Testis (tissue), 3 donors: ENCODE data around the gene OSBPL9. TPM values are rescaled to one million over a fixed set of nuclear protein-coding genes. Genes with fewer than 3 reads are reported as not detected.
"Not testable (repeated sequence)": the region's sequence is repeated elsewhere in the genome, so short reads cannot be mapped to it uniquely, and the experiment has no call there.

Experiments used
- DNase-seq: peaks from one replicate; pipeline ENCODE4 v3.0.0-alpha.2; 2019
- H3K27ac ChIP-seq, 2 donors: fragments of 200-600 bp; sonication (generic); one replicate each; pipeline ENCODE4 v1.5.1; 2019
- H3K27me3 ChIP-seq: fragments of 200-600 bp; sonication (generic); one replicate; pipeline ENCODE4 v1.5.1; 2019
- H3K36me3 ChIP-seq: fragments of 200-600 bp; sonication (generic); one replicate; pipeline ENCODE4 v1.5.1; 2017; ENCODE audit warnings: low read depth; ENCODE audit errors: missing control alignments
- H3K4me1 ChIP-seq: fragments of 200-600 bp; sonication (generic); one replicate; pipeline ENCODE4 v1.5.1; 2019
- H3K4me3 ChIP-seq, 2 donors: fragments of 200-600 bp; sonication (generic); one replicate each; pipeline ENCODE4 v1.5.1; 2017 to 2019
- H3K9me3 ChIP-seq: fragments of 200-600 bp; sonication (generic); one replicate; pipeline ENCODE4 v1.5.1; 2017
- CTCF ChIP-seq, 3 experiments: fragments of 450-650 bp in 2 of 3; fragments of 200-600 bp in 1 of 3; sonication (generic) in 1 of 3; IDR thresholded peaks; one replicate each; pipeline ENCODE4 v1.5.1; 2016 to 2019; ENCODE audit warnings: antibody characterized with exemption in 3 of 3, mild to moderate bottlenecking in 2 of 3, moderate library complexity in 1 of 3
- POLR2A ChIP-seq: fragments of 450-650 bp; IDR thresholded peaks from one replicate; pipeline ENCODE4 v1.6.1; 2017; ENCODE audit warnings: antibody characterized with exemption, mild to moderate bottlenecking, moderate library complexity
- WGBS, 2 donors: methylation state at CpG; one replicate each; pipeline ENCODE4 v1.1.5; 2018; 5-methylcytosine and 5-hydroxymethylcytosine counted together
- intact Hi-C: fragments of 100-400 bp; cut with DNase I; formaldehyde crosslinking; loops from one replicate; pipeline ENCODE4 v1.15.1; 2023; ENCODE audit warnings: low total_unique reads
- polyA plus RNA-seq: library from polyadenylated mRNA; stranded (reverse); fragments of 350-450 nt; fragmentation: Illumina TruSeq; extraction: RNeasy Lipid Tissue Mini Kit (QIAGEN cat#74804); gene quantifications from one replicate; pipeline ENCODE4 v1.2.3, GENCODE V29; 2014; ENCODE audit warnings: low read depth, low replicate concordance; ENCODE audit not compliant: insufficient read depth
- total RNA-seq, 2 donors: library from RNA; depleted of rRNA; stranded (reverse); fragments of >200 nt; gene quantifications; one replicate each; pipeline ENCODE4 v1.2.3, GENCODE V29; 2016

The OSBPL9 gene
- total and polyA plus RNA-seq, 3 donors from 2014 or later: 59.3 to 160 (median 117) TPM

DNA sequence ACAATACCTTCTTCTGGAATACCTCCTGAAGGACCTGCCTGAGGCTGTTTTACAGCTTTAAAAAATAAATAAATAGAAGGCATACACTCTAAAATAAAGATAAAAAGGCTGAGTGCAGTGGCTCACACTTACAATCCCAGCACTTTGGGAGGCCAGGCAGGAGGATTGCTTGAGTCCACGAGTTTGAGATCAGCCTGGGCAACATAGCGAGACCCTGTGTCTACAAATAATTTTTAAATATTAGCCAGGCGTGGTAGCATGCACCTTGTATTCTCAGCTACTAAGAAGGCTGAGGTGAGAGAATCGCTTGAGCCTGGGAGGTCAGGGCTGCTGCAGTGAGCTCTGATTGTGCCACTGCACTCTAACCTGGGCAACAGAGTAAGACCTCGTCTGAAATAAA, 75.0 kb downstream of the OSBPL9 start:
- no peak for TF ChIP-seq CTCF (IDR thresholded peaks at IDR 0.05)
- TF ChIP-seq POLR2A: no peak
- H3K4me3 ChIP-seq: no peak overlapping the region
- peaks cover 28% of the 10 kb centered on the region for H3K4me1 ChIP-seq
- intact Hi-C loops: no loop called here
- DNase-seq: no peak
- H3K27me3 ChIP-seq: no peaks in the 10 kb centered on the region
- H3K27ac ChIP-seq: no peak overlapping the region
- H3K9me3 ChIP-seq: no peaks in the 10 kb centered on the region
- no peaks in the 10 kb centered on the region for H3K36me3 ChIP-seq
- 76 to 85% methylated on average over 5 of the region's 5 CpGs for WGBS, 2 donors

DNA sequence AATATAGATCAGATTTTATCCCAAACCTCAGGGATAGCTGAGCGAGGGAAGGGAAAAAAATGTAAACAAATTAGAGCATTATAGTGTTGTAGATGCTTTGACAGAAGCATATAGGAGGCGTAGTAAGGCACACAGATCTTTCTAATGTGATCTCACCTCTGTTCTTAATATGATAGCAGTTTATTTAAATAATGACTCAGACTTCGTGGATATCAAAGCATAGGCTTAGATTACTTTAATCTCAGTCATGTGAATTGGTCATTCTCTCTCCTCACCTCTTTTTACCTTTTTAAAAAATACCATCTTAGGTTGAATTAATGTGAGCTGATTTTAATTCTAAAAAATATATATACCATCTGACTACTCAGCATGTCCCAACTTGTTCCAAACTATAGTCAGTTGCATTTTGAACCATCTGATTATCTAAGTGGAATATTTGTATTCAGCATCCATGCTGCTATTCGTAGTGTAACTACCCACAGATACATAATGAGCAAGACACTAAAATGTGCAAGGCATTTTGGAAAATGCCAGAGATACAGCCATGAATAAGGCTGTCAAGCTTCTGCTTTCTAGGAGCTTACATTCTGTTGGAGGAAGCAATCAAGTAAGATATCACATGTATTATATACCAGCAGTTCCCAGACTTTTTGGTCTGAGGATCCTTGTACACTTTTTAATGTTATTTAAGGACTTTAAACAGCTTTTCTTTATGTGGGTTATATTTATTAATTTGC, 76.7 kb downstream of the OSBPL9 start:
- DNase-seq: no peak
- H3K36me3 ChIP-seq: no peaks in the 10 kb centered on the region
- H3K27ac ChIP-seq: no peak overlapping the region
- peaks cover 28% of the 10 kb centered on the region for H3K4me1 ChIP-seq
- TF ChIP-seq POLR2A: no peak
- TF ChIP-seq CTCF (IDR thresholded peaks at IDR 0.05): no peak
- no peak overlapping the region for H3K4me3 ChIP-seq
- 67 to 71% methylated on average over 4 of the region's 4 CpGs for WGBS, 2 donors
- H3K9me3 ChIP-seq: no peaks in the 10 kb centered on the region
- intact Hi-C loops: no loop called here
- no peaks in the 10 kb centered on the region for H3K27me3 ChIP-seq

- TF ChIP-seq POLR2A: no peak
- TF ChIP-seq CTCF (IDR thresholded peaks at IDR 0.05): no peak
- H3K9me3 ChIP-seq: no peaks in the 10 kb centered on the region
- 95 to 98% methylated on average over 3 of the region's 3 CpGs for WGBS, 2 donors
- DNase-seq: no peak
- peaks cover 26% of the 10 kb centered on the region for H3K4me1 ChIP-seq
- H3K36me3 ChIP-seq: no peaks in the 10 kb centered on the region
- H3K27me3 ChIP-seq: no peaks in the 10 kb centered on the region
- H3K27ac ChIP-seq: no peak overlapping the region
- intact Hi-C loops: no loop called here
- no peak overlapping the region for H3K4me3 ChIP-seq
Measured at GRCh38 chr1:51697166-51697565, 80.3 kb downstream of the OSBPL9 start.

- no peaks in the 10 kb centered on the region for H3K36me3 ChIP-seq
- TF ChIP-seq POLR2A: no peak
- no peak for TF ChIP-seq CTCF (IDR thresholded peaks at IDR 0.05)
- no peak overlapping the region for H3K27ac ChIP-seq
- H3K9me3 ChIP-seq: no peaks in the 10 kb centered on the region
- peaks cover 10% of the 10 kb centered on the region for H3K4me1 ChIP-seq
- DNase-seq: no peak
- intact Hi-C loops: no loop called here
- WGBS, 2 donors: 92% methylated on average over 1 of the region's 1 CpG
- no peak overlapping the region for H3K4me3 ChIP-seq
- no peaks in the 10 kb centered on the region for H3K27me3 ChIP-seq
Measured at GRCh38 chr1:51699391-51699790, 82.5 kb downstream of the OSBPL9 start.

GRCh38 chr1:51701782-51702181, 84.9 kb downstream of the OSBPL9 start:
- H3K36me3 ChIP-seq, H3K4me3 ChIP-seq, intact Hi-C loops, DNase-seq, H3K4me1 ChIP-seq, H3K27me3 ChIP-seq, H3K9me3 ChIP-seq, H3K27ac ChIP-seq: not testable (repeated sequence)
- 95 to 96% methylated on average over 7 of the region's 7 CpGs for WGBS, 2 donors

DNA sequence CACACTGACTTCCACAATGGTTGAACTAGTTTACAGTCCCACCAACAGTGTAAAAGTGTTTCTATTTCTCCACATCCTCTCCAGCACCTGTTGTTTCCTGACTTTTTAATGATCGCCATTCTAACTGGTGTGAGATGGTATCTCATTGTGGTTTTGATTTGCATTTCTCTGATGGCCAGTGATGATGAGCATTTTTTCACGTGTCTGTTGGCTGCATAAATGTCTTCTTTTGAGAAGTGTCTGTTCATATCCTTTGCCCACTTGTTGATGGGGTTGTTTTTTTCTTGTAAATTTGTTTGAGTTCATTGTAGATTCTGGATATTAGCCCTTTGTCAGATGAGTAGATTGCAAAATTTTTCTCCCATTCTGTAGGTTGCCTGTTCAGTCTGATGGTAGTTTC, 85.3 kb downstream of the OSBPL9 start:
- H3K27ac ChIP-seq, intact Hi-C loops, H3K4me3 ChIP-seq, DNase-seq, H3K27me3 ChIP-seq, H3K9me3 ChIP-seq, H3K4me1 ChIP-seq, H3K36me3 ChIP-seq: not testable (repeated sequence)
- WGBS, 2 donors: 100% methylated on average over 2 of the region's 2 CpGs
